Upper lobe of left lung (tissue), 4 donors: ENCODE results near the gene S100P.

Experiments
- CTCF ChIP-seq, 6 experiments: fragments of 450-650 bp in 4 of 6; fragments of 200-600 bp in 2 of 6; sonication (generic) in 2 of 6; IDR thresholded peaks; one replicate each; pipeline ENCODE4 v1.5.1; 2016 to 2019; ENCODE audit warnings: antibody characterized with exemption in 6 of 6
- EP300 ChIP-seq, 4 donors: sonication (generic); formaldehyde crosslinking; IDR thresholded peaks; one replicate each; pipeline ENCODE4 v1.5.1; 2017; ENCODE audit warnings: antibody characterized with exemption in 4 of 4, control low read depth in 2 of 4
- POLR2A ChIP-seq, 4 donors: fragments of 450-650 bp; IDR thresholded peaks; one replicate each; pipeline ENCODE4 v1.5.1; 2016 to 2017; ENCODE audit warnings: antibody characterized with exemption in 4 of 4, mild to moderate bottlenecking in 2 of 4

GRCh38 chr4:6692379-6692778 is 1.3 kb upstream of the S100P start:
- TF ChIP-seq CTCF (IDR thresholded peaks at IDR 0.05) (no peak), EP300 (IDR thresholded peaks at IDR 0.05) (no peak), POLR2A (IDR thresholded peaks at IDR 0.05) (no peak)
